Measurements from ENCODE around the gene SASH1.

The SASH1 gene

GRCh38 chr6:148595550-148595949 is 252.9 kb downstream of the SASH1 start:
- no peak overlapping the region for H2AFZ ChIP-seq (ENCODE audit: low read depth, low read length)
- H3K79me2 ChIP-seq (ENCODE audit: insufficient read depth, low read length) = no peaks in the 10 kb centered on the region
- no peak overlapping the region for H3K4me2 ChIP-seq (ENCODE audit: insufficient read depth, low read length)
- H3K27ac ChIP-seq (ENCODE audit: low read length) = no peak overlapping the region
- TF ChIP-seq CTCF (IDR thresholded peaks at IDR 0.05; ENCODE audit: borderline replicate concordance, extremely low read depth, low read length, poor library complexity, severe bottlenecking) = no peak
- no peak for TF ChIP-seq EZH2 (IDR thresholded peaks at IDR 0.05; ENCODE audit: borderline replicate concordance, low read depth, low read length, severe bottlenecking)
- no peak overlapping the region for H3K4me3 ChIP-seq (ENCODE audit: low read depth in 1 of 2, low read length in 2 of 2)
- ATAC-seq (ENCODE audit: insufficient read depth, low read depth) (no peak), DNase-seq (no peak)
- no peak overlapping the region for H3K9ac ChIP-seq (ENCODE audit: low read depth, low read length)
- H3K36me3 ChIP-seq (ENCODE audit: insufficient read depth, low read length) = no peaks in the 10 kb centered on the region
- no peaks in the 10 kb centered on the region for H3K9me3 ChIP-seq (ENCODE audit: insufficient read depth, low read length, severe bottlenecking)
- H4K20me1 ChIP-seq (ENCODE audit: insufficient read depth, low read length) = no peaks in the 10 kb centered on the region
- no peaks in the 10 kb centered on the region for H3K27me3 ChIP-seq (ENCODE audit: insufficient read depth, low read length, poor library complexity)
- H3K4me1 ChIP-seq (ENCODE audit: insufficient read depth, low read length) = peaks cover 24% of the 10 kb centered on the region

GRCh38 chr6:148596891-148597455 is 254.3 kb downstream of the SASH1 start:
- TF ChIP-seq CTCF (IDR thresholded peaks at IDR 0.05; ENCODE audit: borderline replicate concordance, extremely low read depth, low read length, poor library complexity, severe bottlenecking) (no peak), EZH2 (IDR thresholded peaks at IDR 0.05; ENCODE audit: borderline replicate concordance, low read depth, low read length, severe bottlenecking) (no peak)
- DNase-seq (no peak), ATAC-seq (ENCODE audit: insufficient read depth, low read depth) (no peak)

GRCh38 chr6:148598724-148599123 is 256.1 kb downstream of the SASH1 start:
- Histone ChIP-seq H3K4me1 (ENCODE audit: insufficient read depth, low read length) (peaks cover 27% of the 10 kb centered on the region), H4K20me1 (ENCODE audit: insufficient read depth, low read length) (no peaks in the 10 kb centered on the region), H3K36me3 (ENCODE audit: insufficient read depth, low read length) (no peaks in the 10 kb centered on the region), H3K27me3 (ENCODE audit: insufficient read depth, low read length, poor library complexity) (no peaks in the 10 kb centered on the region), H3K4me2 (ENCODE audit: insufficient read depth, low read length) (no peak overlapping the region), H2AFZ (ENCODE audit: low read depth, low read length) (no peak overlapping the region), H3K79me2 (ENCODE audit: insufficient read depth, low read length) (no peaks in the 10 kb centered on the region), H3K27ac (ENCODE audit: low read length) (no peak overlapping the region), H3K9me3 (ENCODE audit: insufficient read depth, low read length, severe bottlenecking) (peaks cover 13% of the 10 kb centered on the region), H3K9ac (ENCODE audit: low read depth, low read length) (no peak overlapping the region), H3K4me3 (ENCODE audit: low read depth in 1 of 2, low read length in 2 of 2) (no peak overlapping the region)
- ATAC-seq (ENCODE audit: insufficient read depth, low read depth) (no peak), DNase-seq (no peak)
- no peak for TF ChIP-seq EZH2 (IDR thresholded peaks at IDR 0.05; ENCODE audit: borderline replicate concordance, low read depth, low read length, severe bottlenecking)
- no peak for TF ChIP-seq CTCF (IDR thresholded peaks at IDR 0.05; ENCODE audit: borderline replicate concordance, extremely low read depth, low read length, poor library complexity, severe bottlenecking)

More at GRCh38 chr6:148596891-148597455, 254.3 kb downstream of the SASH1 start:
- H3K9ac ChIP-seq (ENCODE audit: low read depth, low read length) = no peak overlapping the region
- H3K4me1 ChIP-seq (ENCODE audit: insufficient read depth, low read length) = peaks cover 24% of the 10 kb centered on the region
- peaks cover under 1% of the 10 kb centered on the region for H3K9me3 ChIP-seq (ENCODE audit: insufficient read depth, low read length, severe bottlenecking)
- no peaks in the 10 kb centered on the region for H4K20me1 ChIP-seq (ENCODE audit: insufficient read depth, low read length)
- no peak overlapping the region for H3K4me3 ChIP-seq (ENCODE audit: low read depth in 1 of 2, low read length in 2 of 2)
- H2AFZ ChIP-seq (ENCODE audit: low read depth, low read length) = no peak overlapping the region
- H3K27ac ChIP-seq (ENCODE audit: low read length) = no peak overlapping the region
- no peaks in the 10 kb centered on the region for H3K79me2 ChIP-seq (ENCODE audit: insufficient read depth, low read length)
- H3K27me3 ChIP-seq (ENCODE audit: insufficient read depth, low read length, poor library complexity) = no peaks in the 10 kb centered on the region
- H3K36me3 ChIP-seq (ENCODE audit: insufficient read depth, low read length) = no peaks in the 10 kb centered on the region
- H3K4me2 ChIP-seq (ENCODE audit: insufficient read depth, low read length) = no peak overlapping the region
